K562 (cell line): Measurements from ENCODE around the gene LMBR1. TPM values are rescaled to one million over a fixed set of nuclear protein-coding genes. Genes with fewer than 3 reads are reported as not detected.

Experiments used
- ARNT ChIP-seq, 2 experiments: fragments of 450-650 bp; IDR thresholded peaks; 2 replicates each; pipeline ENCODE4 v1.6.1; 2016; ENCODE audit warnings: mild to moderate bottlenecking in 1 of 2
- CBX2 ChIP-seq: fragments of 200-600 bp; sonication (generic); IDR thresholded peaks from one replicate; pipeline ENCODE4 v1.6.1; 2012; ENCODE audit warnings: mild to moderate bottlenecking, low read length, inconsistent platforms; ENCODE audit not compliant: insufficient read depth, poor library complexity, severe bottlenecking
- E2F1 ChIP-seq: sonication (generic); formaldehyde crosslinking; IDR thresholded peaks from 2 replicates; pipeline ENCODE4 v1.8.1; 2023; ENCODE audit warnings: mild to moderate bottlenecking, missing genetic modification reagents, moderate library complexity
- ESRRA ChIP-seq: fragments of 450-650 bp; IDR thresholded peaks from 2 replicates; pipeline ENCODE4 v1.6.1; 2014; ENCODE audit warnings: low read depth, mild to moderate bottlenecking, moderate library complexity, borderline replicate concordance
- ETV6 ChIP-seq, 3 experiments: fragments of 150-350 bp in 1 of 3; sonication (generic) in 1 of 3; formaldehyde crosslinking in 1 of 3; IDR thresholded peaks; 2 replicates each; pipeline versions ENCODE4 v1.6.1 to v1.8.0; 2014 to 2022; ENCODE audit warnings: borderline replicate concordance in 2 of 3, low read depth in 2 of 3, antibody characterized with exemption in 1 of 3, low read length in 1 of 3, mild to moderate bottlenecking in 1 of 3, missing genetic modification reagents in 1 of 3
- HDAC2 ChIP-seq: fragments of 450-650 bp; IDR thresholded peaks from 2 replicates; pipeline ENCODE4 v1.6.1; 2016; ENCODE audit warnings: mild to moderate bottlenecking
- HDAC8 ChIP-seq: fragments of 450-650 bp; IDR thresholded peaks from 2 replicates; pipeline ENCODE4 v1.6.1; 2016; ENCODE audit warnings: mild to moderate bottlenecking, missing genetic modification characterization, moderate library complexity, missing compliant biosample characterization
- HEY1 ChIP-seq: fragments of 250-450 bp; sonication (Bioruptor Pico); IDR thresholded peaks from 2 replicates; pipeline ENCODE4 v1.5.0; 2020; ENCODE audit warnings: mild to moderate bottlenecking, moderate library complexity, borderline replicate concordance
- MBD2 ChIP-seq: sonication (generic); IDR thresholded peaks from 2 replicates; pipeline ENCODE4 v1.6.1; 2016; ENCODE audit warnings: low read depth, borderline replicate concordance
- NCOA2 ChIP-seq, 2 experiments: fragments of 450-650 bp; IDR thresholded peaks; 2 replicates each; pipeline ENCODE4 v1.6.1; 2018; ENCODE audit warnings: mild to moderate bottlenecking in 2 of 2, moderate library complexity in 1 of 2; ENCODE audit not compliant: partially characterized antibody in 2 of 2
- NFE2L1 ChIP-seq: fragments of 450-650 bp; IDR thresholded peaks from 2 replicates; pipeline ENCODE4 v1.6.1; 2016; ENCODE audit warnings: missing genetic modification characterization, low read depth, mild to moderate bottlenecking, missing compliant biosample characterization, moderate library complexity, borderline replicate concordance
- NFIX ChIP-seq: fragments of 250-450 bp; sonication (Bioruptor Pico); IDR thresholded peaks from 2 replicates; pipeline ENCODE4 v1.4.0; 2020; ENCODE audit warnings: low read depth, mild to moderate bottlenecking, moderate library complexity
- RAD21 ChIP-seq, 2 experiments: fragments of 250-450 bp in 1 of 2; fragments of 450-650 bp in 1 of 2; sonication (Bioruptor Pico) in 1 of 2; formaldehyde crosslinking in 1 of 2; IDR thresholded peaks in 1 of 2; conservative IDR thresholded peaks in 1 of 2; 2 replicates each; pipeline versions ENCODE4 v1.4.0 to v1.8.0; 2020 to 2022; ENCODE audit warnings: mild to moderate bottlenecking in 2 of 2, moderate library complexity in 1 of 2
- RFX7 ChIP-seq: fragments of 250-450 bp; sonication (Bioruptor Pico); IDR thresholded peaks from 2 replicates; pipeline ENCODE4 v1.5.1; 2021; ENCODE audit warnings: mild to moderate bottlenecking
- SMARCB1 ChIP-seq: IDR thresholded peaks from 2 replicates; pipeline ENCODE4 v1.6.1; 2011; ENCODE audit warnings: improper control_type of control experiment, low read depth; ENCODE audit not compliant: insufficient read length
- SRSF1 ChIP-seq: fragments of 200-400 bp; formaldehyde crosslinking; IDR thresholded peaks from 2 replicates; pipeline ENCODE4 v1.6.1; 2017; ENCODE audit warnings: mild to moderate bottlenecking, low read depth, low read length, moderate library complexity
- TARDBP ChIP-seq: fragments of 450-650 bp; IDR thresholded peaks from 2 replicates; pipeline ENCODE4 v1.6.1; 2016
- TFAM ChIP-seq: fragments of 250-450 bp; sonication (Bioruptor Pico); conservative IDR thresholded peaks from 2 replicates; pipeline ENCODE4 v1.5.0; 2021; ENCODE audit warnings: mild to moderate bottlenecking, moderate library complexity
- ZBTB7A ChIP-seq: IDR thresholded peaks from 2 replicates; pipeline ENCODE4 v1.6.1; 2011; ENCODE audit warnings: low read depth, mild to moderate bottlenecking, low read length, moderate library complexity, borderline replicate concordance; ENCODE audit not compliant: control insufficient read depth
- ZNF133 ChIP-seq: fragments of 250-450 bp; sonication (Bioruptor Pico); IDR thresholded peaks from 2 replicates; pipeline ENCODE4 v1.4.0; 2020; ENCODE audit warnings: mild to moderate bottlenecking
- ZNF174 ChIP-seq: fragments of 250-450 bp; sonication (Bioruptor Pico); IDR thresholded peaks from 2 replicates; pipeline ENCODE4 v1.4.0; 2020; ENCODE audit warnings: mild to moderate bottlenecking
- ZNF280A ChIP-seq: fragments of 450-650 bp; IDR thresholded peaks from 2 replicates; pipeline ENCODE4 v1.6.1; 2018; ENCODE audit warnings: mild to moderate bottlenecking, low read depth; ENCODE audit not compliant: partially characterized antibody
- polyA plus RNA-seq, 8 experiments: library from polyadenylated mRNA; depleted of rRNA in 4 of 8; stranded (reverse) in 5 of 8; unstranded in 3 of 8; fragments of >200 nt; fragmentation: Nextera tagmentation in 2 of 8; fragmentation: Illumina TruSeq in 1 of 8; extraction: Ambion mirVana in 2 of 8; extraction: Trizol in 1 of 8; gene quantifications; 2 replicates each; pipeline versions ENCODE4 v1.2.1 to v1.2.3, GENCODE V29; 2011 to 2014; ENCODE audit warnings: inconsistent platforms in 1 of 8, missing spikeins in 1 of 8
- total RNA-seq, 7 experiments: library from RNA; depleted of rRNA in 6 of 7; stranded (reverse); fragments of >200 nt in 6 of 7; fragmentation: Illumina TruSeq in 2 of 7; extraction: Trizol in 2 of 7; gene quantifications; 2 replicates each; pipeline versions ENCODE4 v1.2.1 to v1.2.3, GENCODE V29; 2011 to 2021; ENCODE audit warnings: low replicate concordance in 1 of 7
- TF ChIP-seq, protein P1 (sequence below): fragments of 250-450 bp; sonication (Bioruptor Pico); IDR thresholded peaks from 2 replicates; pipeline ENCODE4 v1.8.0; 2021; ENCODE audit warnings: moderate library complexity, mild to moderate bottlenecking, inconsistent platforms
- TF ChIP-seq, protein P2 (sequence below): fragments of 250-450 bp; sonication (Bioruptor Pico); IDR thresholded peaks from 2 replicates; pipeline ENCODE4 v1.9.0; 2021; ENCODE audit warnings: mild to moderate bottlenecking

Gene LMBR1
- total and polyA plus RNA-seq, 9 of the 15 experiments (the other 6 are each of a cell fraction or from before 2014, with no cell fraction given), result 7.7 to 90.0 (median 59.9) TPM

- no peak for TF ChIP-seq SMARCB1
- no peak for TF ChIP-seq TFAM (CRISPR knock-in tag)
- TF ChIP-seq TARDBP, result no peak
- TF ChIP-seq RAD21 (CRISPR knock-in tag; conservative IDR thresholded peaks at IDR 0.05 in 1 of 2, IDR thresholded peaks at IDR 0.05 in 1 of 2), result no peak
- 0 out of 2 replicates have a peak, but pooled peaks have one; percentile 43 for TF ChIP-seq ZBTB7A
- no peak for TF ChIP-seq HDAC8 (tag)
- no peak for TF ChIP-seq HEY1 (CRISPR knock-in tag)
- TF ChIP-seq ZNF174, result no peak
- TF ChIP-seq, protein P1, sequence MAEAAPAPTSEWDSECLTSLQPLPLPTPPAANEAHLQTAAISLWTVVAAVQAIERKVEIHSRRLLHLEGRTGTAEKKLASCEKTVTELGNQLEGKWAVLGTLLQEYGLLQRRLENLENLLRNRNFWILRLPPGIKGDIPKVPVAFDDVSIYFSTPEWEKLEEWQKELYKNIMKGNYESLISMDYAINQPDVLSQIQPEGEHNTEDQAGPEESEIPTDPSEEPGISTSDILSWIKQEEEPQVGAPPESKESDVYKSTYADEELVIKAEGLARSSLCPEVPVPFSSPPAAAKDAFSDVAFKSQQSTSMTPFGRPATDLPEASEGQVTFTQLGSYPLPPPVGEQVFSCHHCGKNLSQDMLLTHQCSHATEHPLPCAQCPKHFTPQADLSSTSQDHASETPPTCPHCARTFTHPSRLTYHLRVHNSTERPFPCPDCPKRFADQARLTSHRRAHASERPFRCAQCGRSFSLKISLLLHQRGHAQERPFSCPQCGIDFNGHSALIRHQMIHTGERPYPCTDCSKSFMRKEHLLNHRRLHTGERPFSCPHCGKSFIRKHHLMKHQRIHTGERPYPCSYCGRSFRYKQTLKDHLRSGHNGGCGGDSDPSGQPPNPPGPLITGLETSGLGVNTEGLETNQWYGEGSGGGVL (CRISPR knock-in tag), result no peak
- no peak for TF ChIP-seq MBD2
- TF ChIP-seq NFE2L1 (tag), result no peak
- no peak for TF ChIP-seq ZNF133 (CRISPR knock-in tag)
- TF ChIP-seq HDAC2, result 0 out of 2 replicates have a peak, but pooled peaks have one; percentile 40
- TF ChIP-seq NCOA2 (IDR thresholded peaks at IDR 0.05; ENCODE audit: partially characterized antibody in 2 of 2), result no peak
- no peak for TF ChIP-seq CBX2
- TF ChIP-seq E2F1 (CRISPR knock-in tag), result no peak
- TF ChIP-seq ZNF280A, result no peak
- TF ChIP-seq ESRRA, result no peak
- TF ChIP-seq, protein P2, sequence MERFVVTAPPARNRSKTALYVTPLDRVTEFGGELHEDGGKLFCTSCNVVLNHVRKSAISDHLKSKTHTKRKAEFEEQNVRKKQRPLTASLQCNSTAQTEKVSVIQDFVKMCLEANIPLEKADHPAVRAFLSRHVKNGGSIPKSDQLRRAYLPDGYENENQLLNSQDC (CRISPR knock-in tag), result 0 out of 2 replicates have a peak, but pooled peaks have one; percentile 20
- TF ChIP-seq RFX7 (CRISPR knock-in tag), result peak; percentile 36; the same call in 1 of the 2 replicates
- TF ChIP-seq ARNT (IDR thresholded peaks at IDR 0.05), result no peak
- TF ChIP-seq SRSF1, result no peak; the same call in 1 of the 2 replicates
- no peak for TF ChIP-seq NFIX
- no peak for TF ChIP-seq ETV6 (IDR thresholded peaks at IDR 0.05; ENCODE audit: borderline replicate concordance in 1 of 2, low read depth in 2 of 2, low read length in 1 of 2)
- TF ChIP-seq ETV6 (CRISPR knock-in tag; IDR thresholded peaks at IDR 0.05; ENCODE audit: borderline replicate concordance), result no peak
These were observed 252.0 kb downstream of the LMBR1 start (continued) for GRCh38 chr7:156640949-156641485.
